ENCODE results near the gene DEFB128. TPM values are rescaled to one million over a fixed set of nuclear protein-coding genes. Genes with fewer than 3 reads are reported as not detected.

DEFB128 gene
- total and polyA plus RNA-seq, 10 of the 15 experiments (the other 5 are each of a cell fraction or from before 2014, with no cell fraction given): not detected

GRCh38 chr20:184288-184687, 5.2 kb downstream of the DEFB128 start:
- no TSS peak for BruUV-seq (replicated peaks)
- TF ChIP-seq CBX3 (IDR thresholded peaks at IDR 0.05; ENCODE audit: borderline replicate concordance, low read depth) (no peak), PAX8 (IDR thresholded peaks at IDR 0.05) (no peak), HSF1 (IDR thresholded peaks at IDR 0.05; ENCODE audit: low read depth, low read length) (no peak), ZNF207 (IDR thresholded peaks at IDR 0.05; ENCODE audit: borderline replicate concordance) (no peak), PBX3 (IDR thresholded peaks at IDR 0.05; ENCODE audit: insufficient replicate concordance, low read depth, low read length) (no peak), SUZ12 (IDR thresholded peaks at IDR 0.05; ENCODE audit: unreplicated experiment) (no peak), BMI1 (IDR thresholded peaks at IDR 0.05; ENCODE audit: borderline replicate concordance) (no peak), ZNF24 (IDR thresholded peaks at IDR 0.05) (no peak), HDAC6 (IDR thresholded peaks at IDR 0.05; ENCODE audit: unreplicated experiment) (no peak), RBBP5 (conservative IDR thresholded peaks at IDR 0.05) (no peak)
- H3K27ac ChIP-seq (ENCODE audit: control insufficient read depth, insufficient read depth): no peak overlapping the region
- ChIA-PET POLR2A (no interaction called here), SMC1A (ENCODE audit: uncharacterized antibody, unreplicated experiment) (no interaction called here), RAD21 (ENCODE audit: unreplicated experiment) (no interaction called here), CTCF (no interaction called here)
- H3K79me2 ChIP-seq (ENCODE audit: control insufficient read depth, insufficient read depth, low read length): no peaks in the 10 kb centered on the region
- intact Hi-C loops (cut with micrococcal nuclease; ENCODE audit: unreplicated experiment): no loop called here
- no peak overlapping the region for H3K4me3 ChIP-seq
- H3K9me3 ChIP-seq (replicated peaks; ENCODE audit: control insufficient read depth, insufficient read depth, low read length): no peaks in the 10 kb centered on the region
- no peaks in the 10 kb centered on the region for H3K27me3 ChIP-seq (replicated peaks in 1 of 2; ENCODE audit: control insufficient read depth in 2 of 2, insufficient read depth in 2 of 2, low read length in 1 of 2)
- WGBS (ENCODE audit: insufficient coverage, insufficient replicate concordance, low lambda C conversion rate, missing lambda C conversion rate): 13% methylated on average over 2 of the region's 2 CpGs
- DNase-seq (ENCODE audit: low read depth, low spot score) (no peak), FAIRE-seq (no peak), ATAC-seq (no peak)
- no peak overlapping the region for H3K9ac ChIP-seq (ENCODE audit: control insufficient read depth, insufficient read depth, low read length)
- H3K4me1 ChIP-seq (ENCODE audit: control insufficient read depth, insufficient read depth, low read length): no peaks in the 10 kb centered on the region
- H3K36me3 ChIP-seq (ENCODE audit: control insufficient read depth in 2 of 2, insufficient read depth in 2 of 2, low read length in 1 of 2): no peaks in the 10 kb centered on the region
- in situ Hi-C loops (cut with MboI): no loop called here
- H3K4me2 ChIP-seq (ENCODE audit: control insufficient read depth, insufficient read depth): no peak overlapping the region
- H2AFZ ChIP-seq (ENCODE audit: control insufficient read depth, low read depth, low read length): no peak overlapping the region
- H4K20me1 ChIP-seq (ENCODE audit: control insufficient read depth, insufficient read depth): no peaks in the 10 kb centered on the region

Data from GM12878 (cell line).